Activated CD4-positive, alpha-beta T cell treated with anti-CD3 and anti-CD28 coated beads, Interleukin-2, amount 10 ng/mL, durations not matched to agents 24 days and 14 days (primary cell): Measurements from ENCODE around the gene ZNF117. TPM values are rescaled to one million over a fixed set of nuclear protein-coding genes. Genes with fewer than 3 reads are reported as not detected.

ENCODE experiments used
- DNase-seq: peaks from one replicate; pipeline ENCODE4 v3.0.0; 2022
- H3K27ac Mint-ChIP-seq: one replicate; pipeline ENCODE4 v1.8.0; 2022; ENCODE audit warnings: mild to moderate bottlenecking, mixed read lengths
- H3K27me3 Mint-ChIP-seq: one replicate; pipeline ENCODE4 v1.8.0; 2022; ENCODE audit warnings: mixed read lengths
- H3K36me3 Mint-ChIP-seq: one replicate; pipeline ENCODE4 v1.8.0; 2022; ENCODE audit warnings: low read depth, mild to moderate bottlenecking, mixed read lengths
- H3K4me1 Mint-ChIP-seq: one replicate; pipeline ENCODE4 v1.8.0; 2021; ENCODE audit warnings: mixed read lengths
- H3K4me3 Mint-ChIP-seq: one replicate; pipeline ENCODE4 v1.8.0; 2022; ENCODE audit warnings: mild to moderate bottlenecking, moderate library complexity, mixed read lengths
- H3K9me3 Mint-ChIP-seq: one replicate; pipeline ENCODE4 v1.8.0; 2021; ENCODE audit warnings: mixed read lengths
- intact Hi-C: fragments of 100-400 bp; cut with micrococcal nuclease; formaldehyde crosslinking; loops from one replicate; pipeline ENCODE4 v1.15.1; 2023
- total RNA-seq: library from RNA; stranded (reverse); gene quantifications from 2 replicates; pipeline ENCODE4 v1.2.3, GENCODE V29; 2022

The ZNF117 gene
- total RNA-seq, 1 donor from 2014 or later, result 3.6 TPM

DNA sequence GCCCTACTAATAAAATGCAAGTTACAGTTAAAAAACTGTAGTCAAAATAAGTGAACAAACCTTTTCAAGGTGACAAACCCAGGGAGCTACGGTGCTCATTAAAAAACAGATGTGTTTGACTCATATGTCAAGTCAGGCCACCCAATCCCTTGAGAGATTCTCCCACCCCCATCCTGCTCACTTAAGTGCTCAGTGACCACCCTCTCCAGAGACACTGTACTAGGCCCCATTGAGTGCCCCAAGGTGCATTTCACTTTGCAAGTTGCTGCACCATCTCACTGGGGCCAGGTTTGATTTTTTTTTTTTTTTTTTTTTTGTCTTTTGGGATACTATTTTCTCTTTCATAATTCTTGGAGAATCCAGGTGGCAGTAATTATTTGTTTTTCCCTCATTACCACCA is 13.7 kb upstream of the ZNF117 start:
- Mint-ChIP-seq H3K4me3 (peak overlapping the region; percentile 98), H3K27me3 (no peaks in the 10 kb centered on the region), H3K9me3 (peaks cover 13% of the 10 kb centered on the region), H3K27ac (no peak overlapping the region), H3K4me1 (peaks cover 26% of the 10 kb centered on the region), H3K36me3 (peaks cover 47% of the 10 kb centered on the region)
- intact Hi-C loops, result loop anchor here (10.0 kb wide), 2 partner anchors 340 to 370 kb away; partner anchors contain the start of genes ZNF107 and ZNF92
- DNase-seq, result no peak

GRCh38 chr7:65002972-65003585 is 12.2 kb upstream of the ZNF117 start:
- Mint-ChIP-seq H3K4me1 (peaks cover 26% of the 10 kb centered on the region), H3K27me3 (no peaks in the 10 kb centered on the region), H3K4me3 (no peak overlapping the region), H3K9me3 (peaks cover 24% of the 10 kb centered on the region), H3K27ac (no peak overlapping the region), H3K36me3 (peaks cover 62% of the 10 kb centered on the region)
- intact Hi-C loops, result loop anchor here (10.0 kb wide), 2 partner anchors 338 to 372 kb away; partner anchors contain the start of genes ZNF107 and ZNF92
- DNase-seq, result no peak

DNA sequence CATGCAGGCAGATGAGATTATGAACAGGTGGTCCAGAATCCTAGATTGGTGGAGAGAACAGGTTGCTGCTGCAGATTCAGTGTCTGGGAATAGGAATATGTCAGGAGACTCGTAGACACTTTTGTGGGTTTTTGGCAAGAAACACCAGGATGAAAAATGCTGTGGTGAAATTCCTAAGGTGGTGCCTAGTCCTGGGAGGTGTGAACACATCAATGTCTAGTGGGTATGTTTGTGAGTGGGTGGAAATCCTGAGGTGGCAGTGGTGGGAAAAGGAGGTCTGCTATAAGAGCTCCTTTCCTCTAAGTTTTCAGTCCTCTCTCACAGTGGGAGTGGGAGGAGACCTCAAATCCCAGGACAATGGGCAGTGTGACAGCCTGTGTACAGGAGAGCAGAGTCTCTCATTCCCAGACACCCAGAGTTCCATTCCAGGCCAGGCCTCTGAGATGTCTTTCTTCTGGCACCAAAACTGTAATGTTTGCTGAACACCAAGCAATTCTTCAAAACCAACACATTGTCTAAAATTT is 10.5 kb upstream of the ZNF117 start:
- intact Hi-C loops, result loop anchor here (10.0 kb wide), 2 partner anchors 337 to 373 kb away; partner anchors contain the start of genes ZNF107 and ZNF92
- Mint-ChIP-seq H3K4me3 (no peak overlapping the region), H3K4me1 (peaks cover 20% of the 10 kb centered on the region), H3K36me3 (peaks cover 74% of the 10 kb centered on the region), H3K9me3 (peaks cover 31% of the 10 kb centered on the region), H3K27ac (no peak overlapping the region), H3K27me3 (no peaks in the 10 kb centered on the region)
- no peak for DNase-seq

- H3K27me3 Mint-ChIP-seq, result no peaks in the 10 kb centered on the region
- peaks cover 69% of the 10 kb centered on the region for H3K36me3 Mint-ChIP-seq
- H3K27ac Mint-ChIP-seq, result no peak overlapping the region
- intact Hi-C loops, result loop anchor here (10.0 kb wide), 2 partner anchors 335 to 375 kb away; partner anchors contain the start of genes ZNF107 and ZNF92
- H3K4me3 Mint-ChIP-seq, result no peak overlapping the region
- DNase-seq, result no peak
- peaks cover 5% of the 10 kb centered on the region for H3K4me1 Mint-ChIP-seq
- H3K9me3 Mint-ChIP-seq, result peaks cover 36% of the 10 kb centered on the region
Observed at GRCh38 chr7:64999165-65000004, 8.5 kb upstream of the ZNF117 start.

DNA sequence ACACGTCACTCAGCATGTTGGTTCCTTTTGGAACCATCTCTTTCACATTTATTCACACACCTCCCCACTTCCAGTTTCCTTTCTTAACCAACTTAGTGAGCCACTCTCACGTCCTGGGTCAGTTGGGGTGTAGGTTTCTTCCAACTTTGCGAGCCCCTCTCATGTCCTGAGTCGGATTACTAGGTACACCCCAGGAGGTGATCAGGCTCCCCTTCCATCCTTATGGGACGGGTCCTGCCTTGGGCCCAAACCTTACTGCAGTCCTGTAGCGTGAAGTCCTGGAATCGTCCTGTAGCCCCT is 8.0 kb upstream of the ZNF117 start:
- no peak overlapping the region for H3K27ac Mint-ChIP-seq
- H3K4me3 Mint-ChIP-seq, result no peak overlapping the region
- intact Hi-C loops, result no loop called here
- peaks cover 64% of the 10 kb centered on the region for H3K36me3 Mint-ChIP-seq
- H3K4me1 Mint-ChIP-seq, result peaks cover 4% of the 10 kb centered on the region
- H3K9me3 Mint-ChIP-seq, result peaks cover 38% of the 10 kb centered on the region
- DNase-seq, result no peak
- no peaks in the 10 kb centered on the region for H3K27me3 Mint-ChIP-seq

- H3K27me3 Mint-ChIP-seq, result no peaks in the 10 kb centered on the region
- peaks cover 2% of the 10 kb centered on the region for H3K4me1 Mint-ChIP-seq
- H3K27ac Mint-ChIP-seq, result no peak overlapping the region
- DNase-seq, result no peak
- intact Hi-C loops, result no loop called here
- no peak overlapping the region for H3K4me3 Mint-ChIP-seq
- peaks cover 38% of the 10 kb centered on the region for H3K9me3 Mint-ChIP-seq
- peaks cover 55% of the 10 kb centered on the region for H3K36me3 Mint-ChIP-seq
Observed at GRCh38 chr7:64997927-64998391, 7.1 kb upstream of the ZNF117 start.

- intact Hi-C loops, result no loop called here
- Mint-ChIP-seq H3K36me3 (peaks cover 50% of the 10 kb centered on the region), H3K4me1 (no peaks in the 10 kb centered on the region), H3K27me3 (no peaks in the 10 kb centered on the region), H3K4me3 (no peak overlapping the region), H3K27ac (no peak overlapping the region), H3K9me3 (peaks cover 35% of the 10 kb centered on the region)
- DNase-seq, result no peak
Observed at GRCh38 chr7:64997164-64997908, 6.5 kb upstream of the ZNF117 start.

DNA sequence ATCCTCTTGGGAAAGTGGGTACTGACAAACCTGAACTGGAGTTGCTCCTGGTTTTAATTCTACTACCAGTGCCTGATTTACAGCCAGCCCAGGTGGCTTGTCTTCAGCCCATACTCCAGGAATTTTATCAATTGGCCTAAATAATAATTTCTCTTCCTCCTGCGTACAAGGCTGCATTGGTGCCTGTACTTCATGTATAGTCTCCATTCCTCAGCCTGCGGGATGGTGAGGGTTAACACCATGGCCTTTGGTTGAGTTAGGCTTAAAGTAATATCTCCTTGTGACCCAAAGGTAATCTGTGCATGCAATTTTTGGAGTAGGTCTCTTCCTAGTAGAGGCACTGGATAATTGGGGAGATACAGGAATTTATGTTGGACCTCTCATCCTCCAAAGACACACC is 5.5 kb upstream of the ZNF117 start:
- intact Hi-C loops, result no loop called here
- peaks cover 48% of the 10 kb centered on the region for H3K36me3 Mint-ChIP-seq
- H3K9me3 Mint-ChIP-seq, result peaks cover 35% of the 10 kb centered on the region
- no peak overlapping the region for H3K27ac Mint-ChIP-seq
- H3K4me1 Mint-ChIP-seq, result no peaks in the 10 kb centered on the region
- no peak overlapping the region for H3K4me3 Mint-ChIP-seq
- DNase-seq, result no peak
- no peaks in the 10 kb centered on the region for H3K27me3 Mint-ChIP-seq

- peaks cover 35% of the 10 kb centered on the region for H3K36me3 Mint-ChIP-seq
- no peak overlapping the region for H3K27ac Mint-ChIP-seq
- H3K27me3 Mint-ChIP-seq, result no peaks in the 10 kb centered on the region
- H3K4me1 Mint-ChIP-seq, result no peaks in the 10 kb centered on the region
- peaks cover 35% of the 10 kb centered on the region for H3K9me3 Mint-ChIP-seq
- DNase-seq, result no peak
- no peak overlapping the region for H3K4me3 Mint-ChIP-seq
- intact Hi-C loops, result no loop called here
Observed at GRCh38 chr7:64993901-64994300, 3.1 kb upstream of the ZNF117 start.

GRCh38 chr7:64992971-64993370 is 2.1 kb upstream of the ZNF117 start:
- no peak for DNase-seq
- peaks cover 37% of the 10 kb centered on the region for H3K9me3 Mint-ChIP-seq
- H3K4me3 Mint-ChIP-seq, result no peak overlapping the region
- intact Hi-C loops, result no loop called here
- H3K27me3 Mint-ChIP-seq, result no peaks in the 10 kb centered on the region
- no peaks in the 10 kb centered on the region for H3K4me1 Mint-ChIP-seq
- no peak overlapping the region for H3K27ac Mint-ChIP-seq
- peaks cover 31% of the 10 kb centered on the region for H3K36me3 Mint-ChIP-seq

GRCh38 chr7:64990216-64990615 is 620 bp downstream of the ZNF117 start:
- Mint-ChIP-seq H3K27ac (no peak overlapping the region), H3K27me3 (no peaks in the 10 kb centered on the region), H3K4me1 (no peaks in the 10 kb centered on the region), H3K4me3 (no peak overlapping the region), H3K9me3 (peaks cover 35% of the 10 kb centered on the region), H3K36me3 (peaks cover 23% of the 10 kb centered on the region)
- intact Hi-C loops, result no loop called here
- no peak for DNase-seq

- H3K4me1 Mint-ChIP-seq, result no peaks in the 10 kb centered on the region
- H3K27me3 Mint-ChIP-seq, result no peaks in the 10 kb centered on the region
- DNase-seq, result no peak
- intact Hi-C loops, result no loop called here
- H3K36me3 Mint-ChIP-seq, result peaks cover 25% of the 10 kb centered on the region
- no peak overlapping the region for H3K27ac Mint-ChIP-seq
- H3K4me3 Mint-ChIP-seq, result no peak overlapping the region
- H3K9me3 Mint-ChIP-seq, result peaks cover 31% of the 10 kb centered on the region
Observed at GRCh38 chr7:64978497-64979203, 12.2 kb downstream of the ZNF117 start.

DNA sequence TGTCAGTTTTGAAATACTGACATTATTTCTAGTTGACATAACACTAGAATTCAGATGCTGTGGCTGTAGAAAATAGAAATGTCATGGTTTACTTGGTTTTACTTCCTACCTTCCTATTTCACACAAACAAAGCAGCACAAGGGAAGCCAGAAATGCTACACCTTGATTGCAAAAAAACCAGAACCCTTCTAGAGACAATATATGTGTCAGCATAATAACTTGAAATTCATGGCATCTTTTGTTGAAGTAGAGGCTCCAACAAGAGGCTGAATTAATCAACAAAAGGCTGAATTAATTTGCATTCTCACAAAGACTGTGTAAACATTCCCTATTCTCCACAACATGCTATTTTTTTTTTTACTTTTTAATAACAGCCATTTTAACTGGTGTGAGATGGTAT is 25.2 kb downstream of the ZNF117 start:
- H3K27ac Mint-ChIP-seq, result no peak overlapping the region
- intact Hi-C loops, result no loop called here
- no peaks in the 10 kb centered on the region for H3K4me1 Mint-ChIP-seq
- no peak overlapping the region for H3K4me3 Mint-ChIP-seq
- no peaks in the 10 kb centered on the region for H3K27me3 Mint-ChIP-seq
- H3K9me3 Mint-ChIP-seq, result peaks cover 20% of the 10 kb centered on the region
- no peaks in the 10 kb centered on the region for H3K36me3 Mint-ChIP-seq
- DNase-seq, result no peak
